Glomerular endothelial cell (primary cell): Measurements from ENCODE around the gene AGER. TPM values are rescaled to one million over a fixed set of nuclear protein-coding genes. Genes with fewer than 3 reads are reported as not detected.
"Not testable (repeated sequence)": the region's sequence is repeated elsewhere in the genome, so short reads cannot be mapped to it uniquely, and the experiment has no call there.

Experiments used
- DNase-seq: peaks from one replicate; pipeline ENCODE4 v3.0.0-alpha.2; 2011; ENCODE audit warnings: low read depth, low spot score; ENCODE audit errors: extremely low read depth
- total RNA-seq: library from RNA; depleted of rRNA; stranded (reverse); fragments of >200 nt; gene quantifications from 2 replicates; pipeline ENCODE4 v1.2.3, GENCODE V29; 2015

Gene AGER
- total RNA-seq = 0.19 and 6.1 TPM in 2 replicates

DNA sequence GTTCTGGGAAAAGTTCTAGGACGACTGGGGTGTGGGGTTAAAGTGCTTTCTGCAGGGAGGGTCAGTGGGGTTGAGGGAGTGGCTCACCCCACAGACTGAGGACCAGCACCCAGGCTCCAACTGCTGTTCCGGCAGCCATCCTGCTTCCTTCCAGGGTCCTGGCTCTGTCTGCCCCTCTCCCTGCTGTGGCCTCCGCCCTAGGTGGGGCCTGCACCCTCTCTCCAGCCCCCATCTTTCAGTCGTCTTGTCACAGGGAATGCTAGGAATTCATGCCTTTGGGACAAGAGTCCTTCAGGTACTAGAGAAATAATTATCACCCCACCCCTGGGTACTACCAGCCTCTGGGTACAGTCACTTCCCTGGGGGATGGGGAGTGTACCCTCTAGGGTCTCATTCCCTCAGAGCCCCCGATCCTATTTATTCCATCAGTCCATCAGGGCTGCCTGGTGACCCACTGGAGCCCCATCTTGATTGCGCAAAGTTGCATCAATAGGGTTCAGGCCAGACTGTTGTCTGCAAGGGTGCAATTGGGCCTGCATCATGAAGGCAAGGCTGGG is at the start of gene AGER:
TSS of gene AGER (minus strand) at position 170 of the 557 bp plus-strand sequence. CDS start at position 139, 31 bp downstream.
- DNase-seq = no peak

GRCh38 chr6:32226434-32226833 is 42.4 kb upstream of the AGER start:
- DNase-seq = no peak

- DNase-seq = no peak
Observed at GRCh38 chr6:32224696-32225095, 40.6 kb upstream of the AGER start.

DNA sequence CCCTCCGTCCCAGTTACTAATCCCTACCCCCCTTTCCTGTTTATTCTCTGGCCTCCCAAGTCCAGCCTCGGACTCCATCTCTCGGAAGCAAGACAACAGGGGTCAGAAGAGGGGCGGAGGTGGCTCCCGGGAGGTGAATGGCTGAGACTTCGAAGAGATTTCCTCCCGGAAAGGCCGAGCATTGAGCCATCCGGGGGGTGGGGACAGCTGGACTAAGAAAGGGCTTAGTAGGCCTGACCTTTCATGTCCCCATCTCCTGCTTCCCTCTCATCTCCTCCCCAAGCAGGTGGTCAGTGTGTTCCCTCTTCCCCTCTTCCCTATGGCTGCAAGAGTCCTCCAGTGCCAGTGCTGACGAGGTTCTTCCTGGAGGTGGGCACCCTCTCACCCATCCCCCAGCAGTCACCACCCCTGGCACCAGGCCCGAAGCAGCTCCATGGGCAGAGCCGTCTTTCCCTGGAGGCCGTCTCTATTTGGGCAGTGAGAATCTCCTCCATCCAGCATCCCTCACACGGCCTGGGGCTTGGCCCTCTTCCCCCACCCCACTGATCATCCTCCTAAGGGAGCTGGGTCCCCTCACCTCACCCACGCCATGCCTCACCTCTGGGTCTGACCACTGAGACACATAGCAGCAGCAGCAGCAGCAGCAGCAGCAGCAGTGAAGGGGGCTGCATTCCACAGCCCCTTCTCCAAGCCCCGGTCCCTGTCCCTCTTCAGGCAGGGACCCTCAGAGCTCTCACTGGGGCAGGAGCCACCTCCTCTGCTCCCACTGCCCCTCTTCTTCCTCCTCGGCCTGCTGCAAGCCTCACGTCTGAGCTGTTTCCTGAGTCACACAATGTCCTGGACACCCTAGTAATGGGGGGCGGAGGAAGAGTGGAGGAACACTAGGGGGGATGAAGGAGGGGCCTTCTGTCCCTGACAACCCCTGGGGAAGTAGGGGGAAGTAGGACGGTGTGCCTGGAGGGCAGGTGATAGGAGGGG is 39.5 kb upstream of the AGER start, which contains the start of gene NOTCH4:
TSS of gene NOTCH4 (minus strand) at position 810 of the 978 bp plus-strand sequence. CDS start at position 671, 139 bp downstream.
- DNase-seq = peak; percentile 22

- no peak for DNase-seq
Observed at GRCh38 chr6:32222333-32223230, 38.5 kb upstream of the AGER start.

DNA sequence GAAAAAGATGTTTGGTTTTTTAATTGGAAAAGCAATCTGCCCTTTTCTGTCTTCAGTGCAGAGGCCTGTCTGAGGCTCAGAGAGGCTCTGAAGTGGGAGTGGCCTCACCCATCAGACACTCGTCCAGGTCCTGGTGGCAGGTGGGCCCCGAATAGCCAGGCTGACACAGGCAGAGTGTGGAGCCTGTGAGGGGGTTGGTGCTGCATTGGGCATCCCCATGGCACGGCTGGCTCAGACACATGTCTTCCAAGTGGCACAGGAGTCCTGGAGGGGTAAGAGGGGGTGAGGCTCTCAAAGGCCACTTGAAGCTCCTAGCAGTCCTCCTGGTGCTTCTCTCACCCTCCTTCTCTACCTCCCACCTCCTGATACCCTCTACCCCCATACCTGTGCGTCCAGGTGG is 36.0 kb upstream of the AGER start:
- DNase-seq = no peak

GRCh38 chr6:32218167-32218566 is 34.1 kb upstream of the AGER start:
- no peak for DNase-seq

- DNase-seq = no peak
Observed at GRCh38 chr6:32216998-32217397, 32.9 kb upstream of the AGER start.

- DNase-seq = no peak
Observed at GRCh38 chr6:32216285-32216684, 32.2 kb upstream of the AGER start.

- no peak for DNase-seq
Observed at GRCh38 chr6:32215617-32216016, 31.6 kb upstream of the AGER start.

DNA sequence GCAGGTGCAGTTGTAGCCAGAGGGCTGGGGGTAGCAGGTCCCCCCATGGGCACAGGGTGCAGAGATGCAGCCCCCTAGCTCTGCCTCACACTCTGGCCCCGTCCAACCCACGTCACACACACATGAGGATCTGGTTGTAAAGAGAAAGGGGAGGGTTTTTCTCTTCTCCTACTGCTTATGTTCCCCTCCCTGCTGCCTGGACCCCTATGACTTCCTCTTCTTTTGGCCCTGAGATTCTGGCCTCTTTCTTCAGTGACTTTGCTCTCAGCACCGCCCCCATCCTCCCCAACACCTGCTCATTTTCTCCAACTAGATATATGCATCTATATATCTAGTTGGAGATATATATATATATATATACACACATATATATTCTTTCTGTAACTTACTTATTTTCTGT is 30.1 kb upstream of the AGER start:
- no peak for DNase-seq

- no peak for DNase-seq
Observed at GRCh38 chr6:32213649-32214048, 29.6 kb upstream of the AGER start.

- DNase-seq = no peak
Observed at GRCh38 chr6:32212076-32212760, 28.2 kb upstream of the AGER start.

DNA sequence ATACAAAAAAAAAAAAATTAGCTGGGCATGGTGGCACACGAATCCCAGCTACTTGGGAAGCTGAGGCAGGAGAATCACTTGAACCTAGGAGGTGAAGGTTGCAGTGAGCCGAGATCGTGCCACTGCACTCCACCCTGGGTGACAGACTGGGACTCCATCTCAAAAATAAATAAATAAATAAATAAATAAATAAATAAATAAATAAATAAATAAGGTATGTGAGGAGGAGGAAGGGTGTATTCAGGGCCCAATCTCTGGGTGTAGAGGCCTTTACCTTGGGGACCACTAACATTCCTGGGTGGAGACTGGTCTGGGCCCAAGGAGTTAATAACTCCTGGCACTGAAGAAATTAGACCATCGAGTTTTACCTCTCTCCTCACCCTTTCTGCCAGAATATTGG is 27.4 kb upstream of the AGER start:
- DNase-seq = not testable (repeated sequence)

DNA sequence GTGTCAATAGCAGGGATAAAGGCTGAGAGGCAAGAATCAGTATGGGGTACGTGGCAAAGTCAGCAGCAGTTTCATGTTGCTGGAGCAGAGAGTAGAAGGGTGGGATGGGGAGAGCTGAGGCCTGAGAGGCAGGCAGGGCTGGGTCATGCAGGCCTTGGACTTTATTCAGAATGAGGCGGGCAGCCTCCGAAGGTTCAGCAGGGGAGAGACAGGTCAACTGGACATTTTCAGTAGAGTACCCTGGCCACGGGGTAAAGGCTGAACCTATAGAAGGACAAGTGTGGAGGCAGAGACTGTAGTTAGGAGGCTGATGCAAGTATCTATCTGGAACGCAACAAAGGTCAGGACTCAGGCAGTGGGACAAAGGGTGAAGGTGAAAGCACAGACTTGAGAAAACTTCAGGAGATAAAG is 26.1 kb upstream of the AGER start:
- no peak for DNase-seq

- DNase-seq = no peak
Observed at GRCh38 chr6:32208996-32209395, 24.9 kb upstream of the AGER start.

- no peak for DNase-seq
Observed at GRCh38 chr6:32204268-32204715, 20.2 kb upstream of the AGER start.

DNA sequence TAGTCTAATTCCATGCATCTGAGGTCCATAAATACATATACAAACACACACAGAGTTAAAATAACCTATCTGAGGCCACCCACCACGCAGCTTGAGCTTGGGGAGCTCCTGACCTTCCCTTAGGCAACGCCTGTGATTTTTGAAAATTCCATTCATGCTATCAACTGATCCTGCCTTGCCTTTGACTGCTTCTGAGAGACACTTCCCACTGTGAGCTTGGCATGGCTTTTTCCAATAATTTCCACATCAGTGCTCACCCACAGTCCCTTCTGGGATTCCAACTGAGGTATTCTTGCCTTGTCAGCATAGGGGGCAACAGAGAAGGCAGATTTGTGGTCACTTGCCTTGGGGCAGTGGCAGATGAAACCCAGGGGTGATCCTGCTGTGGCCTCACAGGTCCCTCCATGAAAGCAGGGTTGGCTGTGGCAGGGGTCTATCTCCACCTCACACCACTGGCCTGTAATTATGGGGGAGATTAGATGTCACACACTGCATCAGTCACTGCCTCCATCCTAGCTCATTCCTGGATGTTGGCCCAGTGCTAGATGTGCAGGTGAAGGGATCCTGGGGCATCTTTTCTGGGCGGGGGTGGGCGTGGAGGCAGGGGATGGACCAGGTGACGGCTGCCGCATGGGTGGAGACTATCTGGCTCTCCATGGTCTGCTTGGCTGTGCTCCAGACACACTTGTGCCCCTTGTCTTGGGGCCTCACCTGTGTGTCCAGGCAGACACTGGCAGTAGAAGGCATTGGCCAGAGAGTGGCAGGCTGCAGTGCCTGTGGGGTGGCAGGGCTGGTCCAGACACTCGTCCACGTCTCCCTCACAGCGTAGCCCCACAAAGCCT is 19.6 kb upstream of the AGER start:
- DNase-seq = no peak

- DNase-seq = no peak
Observed at GRCh38 chr6:32202186-32202585, 18.1 kb upstream of the AGER start.
